ENCODE data around the gene ACYP1.
"Not testable (repeated sequence)": the region's sequence is repeated elsewhere in the genome, so short reads cannot be mapped to it uniquely, and the experiment has no call there.

ACYP1 gene

GRCh38 chr14:75068294-75069120 is 4.7 kb upstream of the ACYP1 start:
- DNase-seq (ENCODE audit: low read depth) = no peak

DNA sequence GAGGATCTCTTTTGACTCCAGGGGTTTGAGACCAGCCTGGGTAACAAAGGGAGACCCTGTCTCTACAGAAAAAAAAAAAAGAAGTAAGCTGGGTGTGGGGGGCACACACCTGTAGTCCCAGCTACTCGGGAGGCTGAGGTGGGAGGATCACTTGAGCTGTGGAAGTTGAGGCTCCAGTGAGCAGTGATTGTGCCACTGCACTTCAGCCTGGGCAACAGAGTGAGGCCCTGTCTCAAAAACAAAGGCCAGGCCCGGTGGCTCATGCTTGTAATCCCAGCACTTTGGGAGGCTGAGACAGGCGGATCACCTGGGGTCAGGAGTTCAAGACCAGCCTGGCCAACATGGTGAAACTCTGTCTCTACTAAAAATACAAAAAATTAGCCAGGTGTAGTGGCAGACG is 3.9 kb upstream of the ACYP1 start:
- not testable (repeated sequence) for DNase-seq (ENCODE audit: low read depth)

DNA sequence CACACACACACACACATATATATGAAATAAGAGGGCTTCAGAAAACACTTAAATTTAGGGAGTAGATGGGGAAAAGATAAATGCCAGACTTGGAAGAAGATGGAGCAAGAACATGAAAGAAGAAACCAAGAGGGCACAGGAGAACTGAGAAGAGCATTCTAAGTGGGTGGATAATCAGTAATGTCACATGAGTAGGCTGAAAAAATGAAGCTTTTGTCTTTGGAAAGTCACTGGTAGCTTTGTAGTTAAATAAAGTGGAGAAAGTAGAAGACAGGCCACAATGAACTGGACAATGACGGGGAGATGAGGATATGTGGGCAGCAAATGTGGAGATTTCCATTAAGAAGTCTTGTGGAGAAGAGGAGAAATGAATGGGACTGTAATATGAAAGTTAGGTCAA is 3.4 kb upstream of the ACYP1 start:
- no peak for DNase-seq (ENCODE audit: low read depth)

DNA sequence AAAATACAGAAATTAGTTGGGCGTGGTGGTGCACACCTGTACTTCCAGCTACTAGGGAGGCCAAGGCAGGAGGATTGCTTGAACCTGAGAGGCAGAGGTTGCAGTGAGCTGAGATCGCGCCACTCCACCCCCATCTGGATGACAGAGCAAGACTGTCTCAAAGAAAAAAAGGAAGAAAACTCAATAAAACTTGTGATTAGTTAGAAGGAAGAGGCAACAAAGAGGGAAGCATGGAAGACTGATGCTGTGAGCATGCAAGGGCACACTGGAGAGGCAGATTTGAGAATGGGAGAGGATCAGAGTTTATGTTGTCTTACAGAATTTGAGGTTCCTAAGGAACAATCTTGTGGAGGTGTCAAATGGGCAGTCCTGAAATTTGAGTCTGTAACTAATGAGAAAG is 2.9 kb upstream of the ACYP1 start:
- no peak for DNase-seq (ENCODE audit: low read depth)

GRCh38 chr14:75064205-75064567 is 362 bp upstream of the ACYP1 start:
- no peak for DNase-seq (ENCODE audit: low read depth)

DNA sequence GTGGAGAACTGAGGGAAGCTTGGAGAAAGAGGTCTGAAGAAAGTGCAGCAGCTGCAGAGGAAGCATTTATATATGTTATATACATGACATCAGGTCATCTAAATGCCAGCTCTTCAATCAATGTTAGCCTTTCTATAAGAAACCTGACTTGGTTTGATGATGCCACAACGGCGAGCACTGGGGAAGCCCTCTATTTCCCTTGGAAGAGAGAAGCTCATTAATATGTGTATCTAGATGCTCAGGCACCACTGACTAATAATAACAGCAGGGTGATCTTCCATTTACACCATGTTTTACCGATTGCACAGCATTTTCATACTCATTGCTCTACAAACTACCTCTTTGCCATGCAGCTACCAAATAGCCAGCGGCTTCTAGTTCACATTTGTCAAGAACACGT is 811 bp downstream of the ACYP1 start:
- no peak for DNase-seq (ENCODE audit: low read depth)

GRCh38 chr14:75060420-75060819 is 3.4 kb downstream of the ACYP1 start:
- no peak for DNase-seq (ENCODE audit: low read depth)

DNA sequence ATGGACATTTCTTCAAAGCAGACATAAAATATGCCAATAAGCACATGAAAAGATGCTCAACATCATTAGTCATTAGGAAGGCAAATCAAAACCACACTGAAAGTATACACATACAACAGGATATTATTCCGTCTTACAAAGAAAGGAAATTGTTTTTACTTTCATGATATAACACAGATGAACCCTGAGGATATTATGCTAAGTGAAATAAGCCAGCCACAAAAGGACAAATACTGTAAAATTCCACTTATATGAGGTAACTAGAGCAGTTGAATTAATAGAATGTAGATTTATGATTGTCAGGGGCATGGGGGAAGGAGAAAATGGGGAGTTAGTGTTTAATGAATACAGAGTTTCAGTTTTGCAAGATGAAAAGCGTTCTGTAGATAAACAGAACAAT is 4.2 kb downstream of the ACYP1 start:
- peak; percentile 45 for DNase-seq (ENCODE audit: low read depth)

GRCh38 chr14:75054421-75054820 is 9.4 kb downstream of the ACYP1 start:
- no peak for DNase-seq (ENCODE audit: low read depth)

DNA sequence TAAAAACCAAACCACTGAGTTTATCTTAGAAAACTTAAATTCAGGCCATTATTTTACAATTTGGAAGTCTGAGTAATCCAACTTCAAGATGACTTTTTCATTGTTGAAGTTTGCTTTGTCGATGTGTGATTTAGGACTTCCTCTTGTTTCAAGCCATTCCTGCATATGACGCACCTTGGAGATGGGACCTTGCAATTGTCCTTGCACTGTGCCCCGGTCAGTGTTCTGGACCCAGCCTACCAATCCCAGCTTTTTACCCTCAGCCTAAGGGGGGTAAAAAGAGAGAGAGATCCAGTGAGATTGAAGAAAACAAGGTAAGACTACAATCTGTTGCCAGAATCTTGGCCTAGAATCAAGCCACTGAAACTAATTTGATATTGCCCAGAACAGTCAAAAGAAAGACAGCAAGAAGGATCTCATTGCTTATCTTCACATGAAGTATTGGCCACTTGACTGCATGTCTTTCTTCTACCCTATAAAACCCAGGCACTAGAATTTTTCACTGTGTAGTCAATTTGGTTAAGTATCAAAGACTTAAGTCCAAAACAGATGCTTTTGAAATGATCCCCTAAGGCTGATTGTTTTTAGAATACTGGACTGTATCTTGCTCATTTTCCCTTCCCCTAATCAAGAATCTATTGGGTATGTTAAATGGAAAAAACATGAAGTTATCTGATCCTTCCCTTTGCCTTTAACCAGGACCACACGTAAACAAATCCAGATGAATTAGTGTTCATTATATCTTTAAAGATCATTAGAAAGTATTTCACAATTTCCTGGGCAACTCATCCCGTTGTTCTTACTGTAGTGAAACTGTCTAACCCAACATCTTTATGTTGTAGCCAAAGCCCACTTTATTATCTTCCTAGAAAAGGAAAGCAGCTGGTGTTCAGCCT is 10.2 kb downstream of the ACYP1 start:
- DNase-seq (ENCODE audit: low read depth) = peak; percentile 18

- no peak for DNase-seq (ENCODE audit: low read depth)
These were observed 12.3 kb downstream of the ACYP1 start for GRCh38 chr14:75051556-75051899.

DNA sequence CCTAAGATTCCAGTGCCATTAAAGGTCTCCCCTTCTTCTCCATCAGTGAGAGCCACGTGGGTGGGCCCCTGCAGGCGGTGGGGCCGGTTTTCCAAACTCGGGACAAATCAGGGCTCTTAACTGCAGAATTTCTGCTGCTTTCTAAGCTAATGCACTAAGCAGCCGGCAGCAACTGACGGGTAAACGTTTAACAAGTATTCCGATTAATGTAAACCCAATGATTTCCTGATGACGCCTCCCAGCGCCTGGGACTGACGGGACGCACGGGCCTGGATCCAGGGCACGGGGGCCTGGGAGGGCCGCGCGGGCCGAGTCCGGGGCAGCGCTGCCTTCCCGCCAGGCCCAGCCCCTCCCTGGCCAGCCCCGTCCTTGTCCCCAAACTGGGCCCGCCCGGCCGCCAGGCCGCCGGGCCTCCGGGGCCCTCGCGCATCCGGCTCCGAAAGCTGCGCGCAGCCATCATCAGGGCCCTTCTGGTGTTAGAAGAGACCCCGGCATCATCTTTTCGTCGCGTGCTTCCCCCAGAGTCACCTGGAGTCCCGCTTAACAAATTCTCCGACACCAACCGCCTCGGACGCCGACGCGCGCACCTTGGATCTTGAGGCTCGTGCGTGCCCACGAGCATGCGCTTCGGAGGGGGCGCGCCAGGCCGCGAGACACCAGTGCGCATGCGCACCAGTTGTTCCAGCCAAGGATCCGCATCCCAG is 12.8 kb downstream of the ACYP1 start, which contains the start of gene MLH3:
MLH3 (minus strand) TSS at position 616 of the 704 bp plus-strand sequence. CDS start 1,812 bp downstream, outside the sequence.
- DNase-seq (ENCODE audit: low read depth) = peak; percentile 68

DNA sequence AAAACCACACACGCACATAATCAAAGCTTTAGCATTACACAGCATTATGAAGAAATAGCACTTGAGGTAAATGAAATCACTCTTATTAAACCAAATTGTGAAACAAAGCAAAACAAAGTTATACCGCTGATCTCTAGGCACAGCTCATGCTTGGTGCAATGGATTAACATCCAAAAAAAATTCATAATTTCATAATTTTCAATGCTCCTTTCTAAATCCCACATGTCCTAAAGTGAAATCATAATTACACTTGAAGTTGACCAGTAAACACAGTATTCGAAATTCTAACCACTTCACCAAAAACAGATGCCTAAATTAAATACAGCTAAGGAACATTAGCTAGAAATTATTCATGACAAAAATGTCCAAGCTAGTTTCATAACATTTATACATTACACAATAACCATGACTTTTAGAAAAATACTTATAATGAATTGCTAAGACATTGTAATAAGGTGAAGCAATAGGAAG is 14.1 kb downstream of the ACYP1 start:
- DNase-seq (ENCODE audit: low read depth) = peak; percentile 46

- DNase-seq (ENCODE audit: low read depth) = no peak
These were observed 14.7 kb downstream of the ACYP1 start for GRCh38 chr14:75049136-75049535.

GRCh38 chr14:75048101-75048500 is 15.7 kb downstream of the ACYP1 start:
- no peak for DNase-seq (ENCODE audit: low read depth)

DNA sequence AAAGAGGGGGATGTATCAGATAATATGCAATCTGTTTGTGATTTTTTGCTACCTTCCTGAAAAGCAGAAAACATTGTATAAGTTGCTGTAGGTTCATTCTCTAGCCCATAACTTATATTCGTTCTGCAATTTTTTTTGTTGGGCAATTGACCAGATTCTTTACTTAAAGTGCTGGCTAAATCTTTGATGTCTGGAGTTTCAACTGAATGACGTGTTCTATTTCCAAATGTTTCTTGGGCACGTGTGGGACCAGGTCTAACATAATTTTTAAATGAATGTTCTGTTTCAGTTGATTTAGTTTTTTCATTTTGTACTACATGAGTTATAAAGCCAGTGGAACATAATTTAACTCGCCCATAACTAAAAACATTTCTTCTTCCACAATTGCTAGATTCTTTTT is 16.3 kb downstream of the ACYP1 start:
- DNase-seq (ENCODE audit: low read depth) = no peak

DNA sequence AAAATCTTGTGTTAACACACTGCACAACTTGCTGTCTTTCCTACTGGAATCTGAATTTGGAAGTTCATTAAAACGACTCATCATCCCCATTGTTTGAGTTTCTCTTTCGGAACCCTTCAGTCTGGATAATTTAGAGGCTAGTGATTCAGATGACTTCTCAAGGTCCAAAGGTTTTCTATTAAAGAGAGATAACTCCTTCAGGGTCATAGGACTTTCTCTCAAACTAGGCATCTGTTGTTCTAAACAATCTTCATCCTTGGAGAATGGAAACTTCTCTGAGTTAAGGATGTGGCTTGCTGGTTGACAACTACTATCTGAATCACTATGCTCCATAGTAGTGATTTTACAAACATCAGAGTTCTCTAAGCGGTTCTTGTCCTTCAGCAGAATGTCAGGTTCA is 16.9 kb downstream of the ACYP1 start:
- peak; percentile 49 for DNase-seq (ENCODE audit: low read depth)

- DNase-seq (ENCODE audit: low read depth) = no peak
These were observed 17.5 kb downstream of the ACYP1 start for GRCh38 chr14:75046275-75046674.

DNA sequence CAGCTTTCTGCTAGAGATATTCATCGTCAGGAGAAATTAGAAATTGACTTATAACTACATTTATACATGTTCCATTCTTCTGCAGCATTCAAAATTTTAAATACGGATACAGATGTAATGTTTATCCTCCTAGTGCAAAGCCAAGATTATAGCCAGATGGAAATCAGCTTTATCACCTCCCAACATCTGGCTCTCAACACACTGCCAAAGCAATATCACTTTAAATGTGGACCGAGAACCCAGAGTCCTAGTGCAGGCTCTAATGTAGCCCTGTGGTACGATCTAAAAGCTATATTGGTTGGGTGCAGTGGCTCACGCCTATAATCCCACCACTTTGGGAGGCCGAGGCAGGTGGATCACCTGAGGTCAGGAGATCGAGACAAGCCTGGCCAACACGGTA is 19.1 kb downstream of the ACYP1 start:
- DNase-seq (ENCODE audit: low read depth) = no peak

- peak; percentile 90 for DNase-seq (ENCODE audit: low read depth)
These were observed 19.5 kb downstream of the ACYP1 start for GRCh38 chr14:75044322-75044721.

DNA sequence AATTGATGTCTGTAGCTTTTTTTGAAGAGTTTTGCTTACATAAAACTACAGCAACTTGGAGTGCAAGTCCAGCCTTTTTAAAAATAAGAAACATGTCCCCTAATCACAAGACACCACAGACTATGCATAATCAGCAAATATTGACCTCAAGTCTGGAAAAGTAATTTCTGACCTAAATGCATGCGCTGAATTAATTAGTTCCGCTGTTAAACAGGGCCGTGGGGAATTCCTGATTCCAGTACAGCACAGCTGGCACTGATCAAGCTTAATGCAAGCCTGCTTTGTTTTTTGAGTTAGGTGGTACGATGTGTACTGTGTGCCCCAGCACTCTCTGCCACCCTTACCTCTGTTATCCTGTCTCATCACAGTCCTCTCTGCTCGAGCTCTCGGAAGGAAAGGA is 21.8 kb downstream of the ACYP1 start:
- no peak for DNase-seq (ENCODE audit: low read depth)

- no peak for DNase-seq (ENCODE audit: low read depth)
These were observed 22.2 kb downstream of the ACYP1 start for GRCh38 chr14:75041613-75042012.
